Hematopoietic multipotent progenitor cell treated with erythropoietin and hydrocortisone succinate and interleukin-3 and kit ligand, for 4 days (in vitro differentiated cells): Measurements from ENCODE around the gene ABHD17A.

Experiments
- DNase-seq: peaks from one replicate; pipeline ENCODE4 v3.0.0-alpha.2; 2015

ABHD17A gene

DNA sequence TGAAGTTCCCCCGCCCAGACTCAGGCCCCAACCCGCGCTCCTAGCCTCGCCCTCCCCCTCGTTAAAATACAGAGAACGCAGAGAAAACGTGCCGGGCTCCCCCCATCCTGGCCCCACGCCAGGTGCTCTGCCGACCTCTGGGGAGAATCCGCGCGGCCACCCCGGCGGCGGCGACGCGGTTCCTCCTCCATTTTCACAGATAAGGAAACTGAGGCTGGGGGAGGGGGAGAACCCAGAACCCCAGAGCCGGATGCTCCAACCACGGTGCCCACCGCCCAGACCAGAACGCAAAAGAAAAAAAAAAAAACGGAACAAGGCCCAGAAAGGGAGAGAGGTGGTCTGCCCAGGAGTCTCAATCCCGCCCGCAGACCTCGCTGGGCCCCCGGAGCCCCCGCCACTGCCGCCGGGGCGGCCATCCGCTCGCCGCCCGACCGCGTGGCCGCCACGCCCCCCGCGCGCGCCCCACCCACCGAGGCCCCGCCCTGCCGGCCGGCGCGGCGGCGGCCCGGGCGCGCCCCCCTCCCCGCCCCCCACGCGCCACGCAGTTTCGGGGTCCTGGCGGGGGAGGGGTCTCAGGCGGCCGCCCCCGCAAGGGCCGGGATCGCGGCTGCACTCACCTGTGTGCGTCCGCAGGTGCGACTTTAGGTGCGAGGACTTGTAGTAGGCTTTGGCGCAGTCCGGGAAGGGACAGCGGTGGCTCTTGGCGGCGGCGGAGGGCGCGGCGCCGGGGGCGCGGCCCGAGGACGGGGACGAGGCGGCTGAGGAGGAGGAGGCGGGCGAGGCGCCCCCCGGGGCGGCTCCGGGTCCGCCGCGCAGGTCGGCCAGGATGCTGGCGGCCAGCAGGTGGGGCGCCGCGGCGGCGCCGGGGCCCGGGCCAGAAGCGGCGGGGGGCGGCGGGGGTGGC lies 22.6 kb downstream of the ABHD17A start:
- peak; percentile 83 for DNase-seq

DNA sequence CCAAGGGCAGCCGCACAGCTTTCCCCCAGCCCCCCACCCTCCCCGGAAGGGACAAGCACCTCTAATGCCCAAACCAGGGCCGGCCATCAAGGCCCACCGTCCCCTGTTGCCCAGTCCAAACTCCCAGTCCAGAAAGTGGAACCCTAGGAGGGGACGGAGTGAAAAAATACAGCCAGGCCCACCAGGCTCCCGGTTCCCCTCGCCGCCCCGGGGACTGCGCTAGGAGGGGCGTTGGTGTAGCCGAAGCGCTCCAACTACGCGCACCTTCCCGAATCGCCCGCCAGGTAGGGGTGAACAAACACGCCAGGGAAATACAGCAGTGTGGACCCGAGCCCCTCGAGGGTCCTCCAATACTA lies 23.2 kb downstream of the ABHD17A start:
- no peak for DNase-seq

DNA sequence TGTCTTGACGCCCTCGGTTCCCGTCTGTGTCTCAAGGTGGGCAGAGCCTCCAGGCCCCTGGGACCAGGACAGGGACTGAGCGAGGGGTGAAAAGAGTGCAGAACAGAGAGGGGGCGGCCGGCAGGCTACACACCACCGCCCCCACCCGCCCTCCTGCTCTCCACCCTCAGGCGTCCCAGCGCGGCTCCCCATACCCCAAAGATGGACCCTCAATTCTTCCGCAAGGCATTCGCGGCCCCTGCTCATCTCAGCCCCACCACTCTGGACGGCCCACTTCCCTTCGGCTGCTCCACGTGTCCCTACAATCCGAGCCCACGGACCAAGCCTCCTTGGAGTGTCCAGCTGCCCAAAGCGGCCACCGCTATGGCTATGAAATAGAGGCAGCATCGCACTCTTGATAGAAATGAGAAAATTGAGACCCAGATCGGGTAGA lies 23.7 kb downstream of the ABHD17A start:
- DNase-seq, result no peak

DNA sequence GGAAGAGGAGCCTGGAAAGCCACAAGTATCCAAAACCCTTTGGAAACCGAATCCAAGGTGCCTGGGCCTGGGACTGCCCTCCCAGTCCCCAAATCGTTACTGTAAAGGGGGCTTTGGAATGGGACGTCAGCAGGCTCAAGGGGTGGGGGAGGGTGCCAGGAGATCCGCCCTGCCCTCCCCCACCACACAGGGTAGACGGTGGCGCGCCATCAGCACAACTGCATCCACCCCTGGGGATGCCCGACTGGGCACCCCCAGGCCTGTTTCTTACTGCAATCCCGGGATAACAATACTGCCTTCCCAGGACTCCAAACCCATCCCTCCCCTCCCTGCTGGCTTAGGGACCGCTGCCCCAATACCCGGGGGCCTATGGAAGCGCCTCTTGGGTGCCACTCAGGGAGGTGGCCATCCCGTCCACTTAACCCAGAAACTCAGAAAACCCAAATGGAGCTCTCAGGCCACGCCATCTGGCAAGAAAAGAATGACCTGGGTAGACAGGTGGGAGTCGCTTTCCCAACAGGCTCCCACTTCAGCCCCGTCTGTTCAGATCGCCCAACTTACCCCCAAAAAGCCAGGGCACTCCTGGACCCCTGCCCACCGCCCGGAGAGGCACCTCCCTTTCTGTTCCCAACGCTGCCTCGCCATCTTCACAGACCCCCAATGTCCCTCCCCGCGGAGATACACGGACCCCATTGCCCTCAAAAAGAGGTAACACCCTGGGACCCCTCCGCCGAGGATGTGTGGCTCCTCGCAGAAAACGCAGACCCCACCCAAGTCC lies 24.3 kb downstream of the ABHD17A start:
- no peak for DNase-seq

DNA sequence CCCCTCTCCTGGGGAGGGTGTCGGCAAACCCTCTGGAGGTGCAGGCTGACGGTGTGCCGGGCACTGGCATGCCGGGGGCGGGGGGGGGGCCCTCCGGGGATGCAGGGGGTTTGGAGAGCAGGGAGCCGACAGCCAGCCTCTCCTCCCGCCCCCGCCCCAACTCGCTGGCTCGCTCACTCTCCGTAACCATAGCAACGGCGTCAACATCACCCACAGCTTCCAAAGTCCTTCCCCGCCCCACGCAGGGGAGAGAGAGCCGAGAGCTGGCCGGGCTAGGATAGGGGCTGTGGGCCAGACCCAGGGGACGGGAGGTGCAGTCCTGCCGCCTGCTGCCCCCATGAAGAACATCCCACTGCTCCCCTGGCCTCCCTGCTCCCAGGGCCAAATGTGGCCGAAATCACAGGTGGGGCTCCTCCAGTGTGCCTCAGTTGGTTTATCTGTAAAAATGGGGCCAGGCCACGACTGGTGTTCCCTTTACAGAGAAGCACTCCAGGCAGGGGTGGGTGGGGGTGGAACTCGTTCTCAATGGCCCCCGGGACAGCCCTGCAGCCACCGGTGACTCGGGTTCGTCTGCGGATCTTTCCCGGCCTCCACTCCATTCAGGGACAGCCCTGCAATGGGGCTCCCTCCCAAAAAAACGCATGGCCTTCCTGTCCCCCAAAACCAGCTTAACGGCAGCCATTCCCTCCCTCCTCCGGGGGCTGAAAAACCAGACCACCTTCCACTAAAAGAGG lies 25.1 kb downstream of the ABHD17A start:
- peak; percentile 83 for DNase-seq

DNA sequence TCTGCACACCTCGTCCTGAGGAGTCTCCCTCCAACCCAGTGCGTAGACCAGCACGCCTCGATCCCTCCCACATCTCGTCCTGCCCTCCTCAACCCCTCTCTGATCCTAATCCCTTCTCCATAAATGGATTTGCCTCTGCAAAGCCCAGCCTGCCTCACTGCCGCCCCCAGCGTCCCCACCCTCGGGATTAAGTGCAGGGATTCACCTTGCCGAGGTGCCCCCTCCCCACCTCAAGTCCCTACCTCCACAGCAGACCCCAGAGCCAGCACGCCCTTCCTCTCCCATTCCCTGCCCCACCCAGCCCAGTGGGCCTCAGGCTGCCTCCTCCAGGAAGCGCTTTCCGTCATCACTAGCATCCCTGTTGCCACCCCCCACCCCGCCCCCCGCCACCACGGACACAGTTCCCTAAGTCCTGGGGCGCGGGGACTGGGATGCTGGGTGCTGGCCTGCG lies 25.9 kb downstream of the ABHD17A start:
- no peak for DNase-seq

DNA sequence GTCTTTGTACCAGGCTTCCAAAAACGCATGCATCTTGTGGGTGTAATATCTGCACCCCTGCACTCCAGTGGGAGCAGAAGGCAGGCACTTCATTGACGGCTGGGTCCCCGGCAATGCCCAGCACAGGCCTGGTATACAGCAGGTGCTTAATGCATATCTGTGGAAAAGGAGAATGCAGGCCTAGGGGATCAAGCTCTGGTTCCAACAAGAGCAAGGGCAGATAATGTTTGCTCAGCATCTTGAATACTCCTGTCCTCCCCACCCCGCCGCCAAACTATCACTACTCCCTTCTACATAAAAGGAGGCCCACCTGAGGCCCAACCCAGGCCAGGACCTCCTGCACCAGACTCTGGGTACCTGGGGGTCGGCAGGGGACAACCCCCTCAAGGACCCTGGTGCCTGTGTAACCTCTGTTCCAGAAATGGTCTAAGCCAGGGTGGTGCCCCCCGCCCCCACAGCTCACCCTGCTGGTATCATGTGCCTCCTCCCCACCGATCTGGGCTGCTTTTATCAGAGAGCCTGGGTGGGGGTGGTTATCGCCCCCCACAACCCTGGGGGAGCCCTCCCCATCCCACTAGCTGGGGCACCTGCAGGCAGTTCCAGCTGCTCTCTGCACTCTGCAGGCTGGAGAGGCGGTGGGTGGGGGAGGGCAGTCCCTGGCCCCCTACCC lies 26.7 kb downstream of the ABHD17A start:
- peak; percentile 79 for DNase-seq

DNA sequence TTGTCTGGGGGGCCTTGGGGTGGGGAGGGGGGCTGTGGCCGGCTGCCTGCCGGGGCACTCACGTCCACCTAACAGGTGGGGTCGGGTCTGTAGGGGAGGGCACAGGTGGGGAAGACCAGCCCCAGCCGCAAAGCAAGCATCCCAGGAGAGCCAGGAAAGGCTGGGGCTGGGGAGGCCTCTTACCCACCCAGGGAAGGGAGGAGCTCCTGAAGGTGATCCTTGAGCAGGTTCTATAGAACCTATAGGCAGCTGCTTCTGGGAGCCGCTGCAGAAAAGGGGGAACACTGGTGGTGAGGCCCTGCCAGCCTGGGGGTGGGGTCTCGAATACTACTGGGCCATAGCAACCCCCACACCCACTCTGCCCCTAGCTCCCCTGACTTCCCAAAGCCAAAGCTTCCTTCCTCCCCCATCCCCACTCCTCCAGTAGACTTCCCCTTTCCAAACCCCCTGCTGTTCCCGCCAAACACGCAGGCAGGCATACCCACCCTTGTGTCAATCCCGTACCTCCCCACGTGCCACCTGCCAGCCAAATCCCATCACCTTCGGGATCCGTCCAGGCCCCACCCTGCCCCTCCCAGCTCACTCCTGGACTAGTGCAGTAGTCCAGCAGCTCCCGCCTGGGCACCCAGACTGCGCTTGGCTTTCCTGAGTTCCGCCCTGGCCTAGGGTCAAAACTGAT lies 27.5 kb downstream of the ABHD17A start:
- DNase-seq, result peak; percentile 54

DNA sequence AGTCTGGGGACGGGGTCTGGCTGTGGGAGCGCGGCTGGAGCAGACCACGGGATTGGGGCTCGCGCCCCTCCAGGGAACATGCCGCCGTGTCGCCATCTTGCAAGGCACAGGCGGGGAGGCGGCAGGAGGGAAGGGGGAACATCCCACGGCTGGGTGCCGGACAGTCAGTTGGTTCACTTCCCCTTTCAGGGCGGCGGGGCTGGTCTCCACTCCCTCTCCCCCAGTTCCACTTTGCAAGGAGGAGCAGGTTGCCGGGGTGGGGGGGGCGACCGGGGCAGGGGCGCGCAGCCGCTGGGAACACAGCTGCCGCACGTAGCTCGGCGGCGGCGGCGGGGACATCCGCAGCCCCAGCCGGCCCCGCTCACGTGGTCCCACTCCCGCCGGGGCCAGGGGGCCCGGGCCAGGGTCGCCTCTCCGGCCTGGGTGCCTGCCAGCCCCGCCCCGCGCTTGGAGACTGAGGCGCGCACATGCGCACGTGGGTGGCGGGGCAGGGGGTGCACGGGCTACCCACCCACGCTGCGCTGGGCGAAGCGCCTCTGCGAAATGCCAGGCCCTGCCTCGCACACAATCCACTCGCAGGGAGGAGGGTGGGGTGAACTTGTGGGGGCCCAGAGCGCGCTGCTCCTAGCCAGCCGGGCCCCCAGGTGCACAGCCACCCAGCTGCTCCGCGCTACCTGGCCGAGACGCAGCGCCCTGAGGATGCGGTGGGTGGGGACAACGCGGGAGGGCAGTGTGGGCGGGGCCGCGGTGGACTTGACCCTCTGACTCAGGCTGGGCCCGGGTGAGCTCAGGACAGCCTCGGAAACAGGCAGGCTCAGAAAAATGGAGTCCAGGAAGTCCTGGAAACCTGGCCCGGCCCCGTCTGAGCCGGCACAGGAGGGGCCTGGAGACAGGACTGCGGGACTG lies 28.3 kb downstream of the ABHD17A start:
- peak; percentile 94 for DNase-seq

DNA sequence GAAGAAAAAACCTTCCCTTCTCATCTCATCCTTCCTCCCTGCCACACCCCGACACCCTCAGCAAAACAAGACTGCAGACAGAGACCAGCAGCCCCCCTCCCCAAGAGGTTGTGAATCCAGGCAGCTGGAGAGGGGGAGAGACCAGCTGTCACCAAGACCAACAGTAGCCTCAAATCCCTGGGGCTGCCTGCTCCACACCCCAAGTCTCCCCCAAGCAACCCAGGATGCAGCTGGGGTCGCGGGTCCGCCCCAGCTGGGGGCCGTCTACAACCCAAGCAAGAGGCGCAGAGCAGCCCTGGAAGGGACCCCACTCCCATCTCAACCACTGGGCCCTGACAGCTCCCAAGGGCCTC lies 29.0 kb downstream of the ABHD17A start:
- no peak for DNase-seq

DNA sequence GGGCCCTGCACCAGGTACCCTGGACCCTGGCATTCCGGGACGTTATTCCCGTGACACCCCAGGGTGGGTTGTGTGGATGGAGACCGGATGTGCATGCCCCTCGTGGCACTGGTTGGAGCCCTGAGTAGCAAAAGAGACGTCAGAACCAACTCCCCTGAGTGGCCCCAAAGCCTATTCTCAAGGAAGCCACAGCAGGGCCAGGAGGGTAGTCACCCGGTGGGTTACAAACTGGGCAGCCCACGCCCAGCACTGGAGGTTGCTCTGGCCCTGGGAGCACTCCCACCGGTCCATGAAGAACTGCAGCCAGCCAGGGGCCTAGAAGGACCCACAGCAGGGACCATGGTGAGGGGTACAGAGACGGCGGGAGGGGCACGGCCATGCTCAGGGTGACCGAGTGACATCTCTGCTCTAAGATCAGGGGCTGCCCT lies 29.5 kb downstream of the ABHD17A start:
- DNase-seq, result peak; percentile 74

DNA sequence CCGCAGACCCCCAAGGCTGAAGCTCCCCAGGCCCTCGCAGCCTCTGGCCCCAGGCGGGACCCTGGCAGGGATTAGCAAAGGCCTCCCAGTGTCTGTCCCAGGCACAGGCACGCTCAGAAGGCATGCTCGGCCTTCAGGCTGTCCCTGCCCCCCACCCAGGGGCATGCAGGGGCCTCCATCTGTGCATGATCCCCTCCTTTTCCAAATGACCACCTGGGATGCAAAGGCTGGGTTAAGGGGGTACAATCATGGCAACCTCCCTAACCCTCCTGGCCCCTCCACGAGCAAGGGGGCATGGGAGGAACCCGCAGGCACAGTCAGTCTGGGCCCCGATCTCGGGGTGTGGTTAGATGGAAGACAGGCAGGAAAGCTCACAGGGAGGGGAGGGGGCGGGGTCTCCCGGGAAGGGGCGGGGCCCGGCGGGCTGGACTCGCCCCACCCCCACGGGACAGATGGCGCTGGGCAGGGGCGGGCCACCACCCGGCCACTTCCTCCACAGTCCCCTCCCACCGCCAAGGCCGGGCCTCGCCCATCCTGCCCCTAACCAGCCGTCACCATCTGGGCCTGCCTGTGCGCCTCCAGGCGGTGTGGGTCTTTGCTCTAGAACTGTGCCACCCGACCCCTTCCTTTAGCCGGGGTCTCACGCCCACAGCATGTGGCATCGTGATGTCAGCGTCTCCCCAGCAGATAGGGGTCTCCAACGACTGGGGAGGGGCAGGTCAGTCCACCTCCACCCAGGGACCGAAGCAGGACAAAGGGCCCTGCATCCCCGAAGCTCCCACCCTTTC lies 30.1 kb downstream of the ABHD17A start:
- peak; percentile 98 for DNase-seq

DNA sequence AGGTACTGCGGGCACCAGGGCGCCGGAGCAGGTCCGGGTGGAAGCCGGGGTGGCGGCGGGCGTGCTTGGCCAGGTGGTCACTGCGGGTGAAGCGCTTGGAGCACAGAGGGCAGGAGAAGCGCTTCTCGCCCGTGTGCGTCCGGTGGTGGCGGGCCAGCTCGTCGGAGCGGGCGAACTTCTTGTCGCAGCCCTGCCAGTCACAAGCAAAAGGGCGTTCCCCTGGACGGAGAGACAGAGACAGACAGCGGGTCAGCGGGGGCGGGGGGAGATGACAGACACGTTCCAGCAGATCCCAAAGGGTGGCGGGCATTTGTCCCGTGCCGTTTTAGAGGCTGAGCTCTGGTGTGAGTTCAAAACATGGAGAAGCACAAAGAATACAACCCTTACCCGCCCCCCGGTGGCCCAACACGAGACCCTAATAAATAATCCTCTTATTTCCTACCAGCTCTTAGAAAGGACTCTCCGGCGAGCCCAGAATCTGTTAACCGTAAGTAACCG lies 30.7 kb downstream of the ABHD17A start:
- peak; percentile 78 for DNase-seq

DNA sequence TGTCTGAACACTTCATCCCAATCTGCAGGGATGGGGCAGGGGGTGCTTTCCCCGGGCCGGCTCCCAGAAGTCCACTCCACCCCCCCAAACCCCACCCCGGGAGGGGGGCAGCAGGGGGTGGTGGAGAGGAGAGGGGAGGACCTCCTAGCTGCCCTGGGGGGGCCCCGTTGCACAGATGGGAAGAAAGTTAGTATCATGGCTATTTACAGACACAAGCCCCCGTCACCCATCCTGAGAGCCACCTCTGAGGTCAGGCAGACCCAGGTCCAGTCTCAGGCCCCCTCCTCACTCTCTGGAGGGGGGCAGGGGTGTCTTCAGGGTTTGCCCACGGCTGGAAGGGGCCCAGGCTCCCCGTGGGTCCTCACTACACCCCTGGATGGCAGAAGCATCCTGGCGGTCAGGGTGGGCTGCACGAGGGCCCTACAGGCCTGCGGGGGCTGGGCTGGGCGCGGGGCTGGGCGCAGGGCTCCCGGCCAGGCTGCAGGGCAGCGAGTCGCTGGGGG lies 31.2 kb downstream of the ABHD17A start:
- DNase-seq, result no peak

DNA sequence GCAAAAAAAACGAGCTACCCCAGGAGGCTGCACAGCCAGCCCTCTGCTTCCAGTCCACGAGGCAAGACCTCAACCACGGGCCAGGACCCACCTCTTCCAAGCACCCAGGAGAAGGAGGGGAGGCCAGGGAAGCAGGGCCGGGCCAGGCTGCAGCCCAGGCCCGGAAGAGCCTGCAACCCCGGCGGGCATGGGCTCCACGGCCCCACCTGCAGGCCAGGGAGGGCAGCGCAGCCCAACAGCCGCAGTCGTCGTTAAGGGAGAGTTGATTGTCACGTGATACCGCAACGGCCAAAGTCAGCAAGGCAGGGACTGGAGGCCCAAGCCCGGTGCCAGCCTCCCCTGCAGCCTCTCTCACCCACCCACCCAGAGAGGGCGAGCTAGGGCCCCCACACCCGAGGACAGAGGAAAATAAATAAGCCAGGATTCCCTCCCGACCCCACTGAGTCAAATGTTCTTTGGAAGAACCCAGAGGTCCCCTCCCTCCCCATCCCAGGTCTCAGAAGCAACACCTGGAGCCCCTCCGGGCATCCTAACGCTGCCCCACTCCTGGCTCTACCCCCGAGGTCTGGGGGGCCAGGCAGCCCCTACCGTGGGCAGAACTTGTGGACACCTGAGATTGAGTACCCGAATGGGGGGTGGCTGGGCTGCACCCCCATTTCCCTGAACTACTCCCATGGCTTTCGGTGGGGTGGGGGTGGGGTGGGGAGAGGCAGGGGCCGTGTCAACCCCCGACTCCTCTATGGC lies 31.8 kb downstream of the ABHD17A start:
- DNase-seq, result peak; percentile 96

DNA sequence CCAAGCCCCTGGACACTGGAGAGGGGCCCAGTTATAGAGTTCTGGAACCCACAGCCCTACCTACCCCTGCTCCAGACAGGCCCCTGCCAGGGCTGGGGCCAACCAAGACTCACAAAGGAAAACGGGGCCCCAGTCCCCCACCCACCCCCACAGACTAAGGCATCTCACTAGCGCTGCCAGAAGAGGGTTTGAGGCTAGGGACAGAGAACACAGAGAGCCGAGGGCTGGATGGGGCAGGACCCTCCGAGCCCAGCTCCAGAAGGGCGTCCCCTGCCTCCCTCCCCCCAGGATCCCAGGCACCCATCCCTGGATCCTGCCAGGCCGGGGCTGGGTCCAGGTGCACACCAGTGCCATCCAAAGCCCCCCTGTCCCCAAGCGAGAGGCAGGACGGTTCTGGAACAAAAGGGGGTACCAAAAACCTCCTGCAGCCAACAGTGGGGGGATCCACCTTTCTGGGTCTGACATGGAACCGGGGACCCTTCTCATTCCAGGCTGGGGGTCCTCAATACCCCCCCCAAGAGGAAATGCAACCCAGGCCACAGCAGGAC lies 32.6 kb downstream of the ABHD17A start:
- no peak for DNase-seq

DNA sequence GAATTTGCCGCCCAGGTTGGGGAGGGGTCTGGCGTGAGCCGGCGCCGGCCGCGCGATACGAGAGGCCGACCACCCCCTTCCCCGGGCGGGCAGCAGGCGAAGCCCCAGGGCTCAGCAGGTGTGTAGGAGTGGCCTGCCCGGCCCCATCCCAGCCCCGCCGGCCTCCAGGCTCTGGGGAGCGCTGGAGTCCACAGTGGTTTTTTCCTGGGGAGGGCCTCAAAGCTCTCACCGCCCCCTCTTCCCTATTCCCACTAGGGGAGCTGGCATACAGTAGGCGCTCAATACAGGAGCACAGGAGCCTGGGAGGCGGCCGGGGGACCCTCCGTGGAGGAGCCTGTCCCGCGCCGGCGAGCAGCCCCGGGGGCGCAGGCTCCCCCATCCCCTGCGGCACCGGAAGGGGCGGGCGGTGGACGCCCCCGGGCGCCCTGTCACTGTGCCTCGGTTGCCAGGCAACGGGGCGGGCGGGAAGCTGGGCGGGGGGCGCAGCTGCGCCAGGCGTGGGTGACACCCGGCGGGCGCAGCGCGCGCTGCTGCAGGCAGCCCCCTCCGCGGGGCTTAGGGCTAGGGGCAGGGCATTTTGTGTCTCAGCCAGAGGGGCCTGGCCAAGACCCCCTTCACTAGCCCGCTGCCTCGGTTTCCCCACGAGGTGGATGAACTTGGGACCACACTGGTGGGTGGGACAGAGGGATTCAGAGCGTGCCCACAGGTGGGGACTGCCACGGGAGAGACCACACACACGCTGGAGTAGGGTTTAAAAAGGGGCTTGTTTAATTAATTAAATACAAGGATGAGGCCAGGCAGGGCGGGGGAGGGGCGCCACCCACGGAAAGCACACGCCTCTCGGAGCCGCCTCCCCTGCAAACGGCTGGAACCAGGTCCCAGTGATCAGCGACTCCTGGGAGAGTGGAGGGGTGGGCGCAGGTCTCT lies 33.4 kb downstream of the ABHD17A start:
- peak; percentile 81 for DNase-seq
